GM18951 (cell line): ENCODE measurements around the gene DNAH2.
"Not testable (repeated sequence)": the region's sequence is repeated elsewhere in the genome, so short reads cannot be mapped to it uniquely, and the experiment has no call there.

ENCODE experiments used
- POLR2A ChIP-seq: IDR thresholded peaks from 4 replicates; pipeline ENCODE4 v1.6.1; 2011; ENCODE audit warnings: mild to moderate bottlenecking; ENCODE audit not compliant: insufficient read length, insufficient read depth; ENCODE audit errors: extremely low read depth
- in situ Hi-C: fragments of 300-500 bp; cut with MboI; formaldehyde crosslinking; loops from one replicate; pipeline ENCODE4 v1.12.0; 2022; ENCODE audit warnings: low sequenced_read_pairs, mixed read lengths, inconsistent platforms; ENCODE audit not compliant: unreplicated experiment

The DNAH2 gene

GRCh38 chr17:7786866-7787265 is 69.3 kb downstream of the DNAH2 start:
- no peak for TF ChIP-seq POLR2A
- in situ Hi-C loops = no loop called here

DNA sequence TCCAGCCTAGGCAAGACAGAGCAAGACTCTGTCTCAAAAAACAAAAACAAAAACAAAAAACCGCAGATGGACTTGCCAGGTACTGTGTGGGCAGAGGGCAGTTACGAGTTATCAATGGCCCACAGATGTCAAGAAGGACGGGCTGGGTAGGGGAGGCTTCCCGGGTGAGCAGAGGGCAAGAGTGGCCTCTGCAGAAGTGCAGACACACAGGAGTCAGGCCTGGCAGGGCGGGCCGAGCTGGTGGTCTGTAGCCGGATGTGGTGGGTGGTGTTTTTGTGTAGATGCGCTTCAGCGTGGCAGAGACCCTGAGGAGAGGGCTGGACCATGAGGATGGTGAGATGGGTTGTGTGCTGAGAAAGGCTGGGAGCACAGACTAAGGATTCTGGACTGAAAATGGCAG is 71.6 kb downstream of the DNAH2 start:
- TF ChIP-seq POLR2A = no peak
- in situ Hi-C loops = no loop called here

- in situ Hi-C loops = no loop called here
Measured at GRCh38 chr17:7790150-7790549, 72.6 kb downstream of the DNAH2 start.

DNA sequence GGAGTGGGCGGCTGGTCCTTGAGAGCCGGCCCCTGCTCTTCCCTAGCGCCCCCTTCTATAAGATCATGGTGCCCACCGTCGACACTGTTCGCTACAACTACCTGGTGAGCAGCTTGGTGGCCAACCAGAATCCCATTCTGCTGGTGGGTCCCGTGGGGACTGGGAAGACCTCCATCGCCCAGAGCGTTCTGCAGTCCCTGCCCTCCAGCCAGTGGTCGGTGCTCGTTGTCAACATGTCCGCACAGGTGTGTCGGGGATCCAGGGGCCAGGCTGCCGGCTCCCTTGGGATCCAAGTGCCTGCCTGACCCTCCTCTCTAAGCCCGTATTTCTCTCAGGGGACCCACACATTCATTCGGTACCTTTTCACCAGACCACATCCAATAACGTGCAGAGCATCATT is 75.1 kb downstream of the DNAH2 start:
- in situ Hi-C loops = no loop called here
- TF ChIP-seq POLR2A = no peak

More at GRCh38 chr17:7790150-7790549, 72.6 kb downstream of the DNAH2 start:
- TF ChIP-seq POLR2A = no peak

- TF ChIP-seq POLR2A = no peak
- in situ Hi-C loops = no loop called here
Measured at GRCh38 chr17:7794075-7794663, 76.6 kb downstream of the DNAH2 start.

DNA sequence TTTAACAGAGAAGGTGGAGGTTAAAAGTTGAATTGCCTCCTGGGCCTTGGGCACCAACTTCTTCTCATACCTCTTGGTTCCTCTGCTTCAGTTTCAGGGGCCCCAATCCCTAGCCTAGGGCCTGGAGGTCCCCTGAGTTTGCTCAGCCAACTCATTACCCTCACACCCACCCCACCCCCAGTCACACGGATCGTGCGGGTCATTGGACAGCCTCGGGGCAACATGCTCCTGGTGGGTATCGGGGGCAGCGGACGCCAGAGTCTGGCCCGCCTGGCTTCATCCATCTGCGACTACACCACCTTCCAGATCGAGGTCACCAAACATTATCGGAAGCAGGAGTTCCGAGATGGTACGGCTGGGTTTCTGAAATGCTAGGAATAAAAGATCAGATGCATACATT is 80.4 kb downstream of the DNAH2 start:
- TF ChIP-seq POLR2A = no peak
- in situ Hi-C loops = no loop called here

DNA sequence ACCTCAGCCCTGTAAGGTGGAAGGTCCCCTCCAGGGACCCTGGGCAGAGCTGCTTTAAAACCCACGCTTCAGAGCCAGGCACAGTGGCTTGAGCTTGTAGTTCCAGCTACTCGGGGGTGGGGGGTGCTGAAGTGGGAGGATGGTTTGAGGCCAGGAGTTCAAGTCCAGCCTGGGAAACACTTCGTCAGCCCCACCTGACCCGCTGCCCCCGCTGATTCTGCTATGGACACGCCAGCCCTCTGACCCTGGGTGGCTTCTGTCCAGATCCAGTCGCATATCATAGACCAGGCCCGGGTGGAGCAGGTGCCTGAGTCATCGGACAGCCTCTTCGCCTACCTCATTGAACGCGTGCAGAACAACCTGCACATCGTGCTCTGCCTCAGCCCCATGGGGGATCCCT is 81.3 kb downstream of the DNAH2 start:
- TF ChIP-seq POLR2A = no peak
- in situ Hi-C loops = no loop called here

- in situ Hi-C loops = no loop called here
- no peak for TF ChIP-seq POLR2A
Measured at GRCh38 chr17:7803981-7804380, 86.4 kb downstream of the DNAH2 start.

GRCh38 chr17:7806587-7806986 is 89.0 kb downstream of the DNAH2 start:
- no peak for TF ChIP-seq POLR2A
- in situ Hi-C loops = no loop called here

- in situ Hi-C loops = no loop called here
- TF ChIP-seq POLR2A = no peak
Measured at GRCh38 chr17:7807206-7807605, 89.7 kb downstream of the DNAH2 start.

DNA sequence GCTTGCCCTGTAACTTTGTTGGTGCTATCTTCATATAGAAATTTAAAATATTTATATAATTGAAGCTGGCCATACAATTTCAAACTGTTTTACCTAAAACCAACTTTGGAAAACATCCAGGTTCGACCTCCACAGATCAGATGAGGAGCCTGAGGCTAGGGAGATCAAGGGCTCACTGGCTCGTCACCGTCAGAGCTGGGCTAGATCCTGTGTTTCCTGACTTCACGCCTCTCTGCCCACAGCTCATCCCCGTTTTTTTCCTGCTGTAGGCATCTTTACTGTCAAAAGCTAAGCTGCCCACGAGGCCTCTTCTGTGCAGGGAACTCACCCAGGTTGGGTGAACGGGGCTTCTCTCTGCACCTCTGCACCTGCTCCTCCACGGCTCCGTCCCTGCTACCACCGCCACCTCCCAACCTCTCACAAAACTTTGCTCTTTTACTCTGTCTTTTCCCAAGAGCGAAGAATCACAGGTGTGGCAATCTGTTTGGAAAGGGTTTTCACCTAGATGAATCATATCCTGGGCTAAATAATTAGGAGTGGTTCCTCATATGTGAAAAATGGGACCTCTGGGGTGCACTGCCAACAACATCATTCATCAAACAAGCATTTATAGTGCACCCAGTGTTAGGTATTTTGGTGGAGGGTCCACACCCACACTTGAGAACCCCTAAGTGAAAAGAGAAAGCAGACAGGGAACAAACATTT is 91.7 kb downstream of the DNAH2 start:
- in situ Hi-C loops = no loop called here

GRCh38 chr17:7809791-7810343 is 92.3 kb downstream of the DNAH2 start:
- in situ Hi-C loops = not testable (repeated sequence)

More for the DNA sequence above, 91.7 kb downstream of the DNAH2 start:
- no peak for TF ChIP-seq POLR2A

GRCh38 chr17:7811251-7811650 is 93.7 kb downstream of the DNAH2 start:
- no peak for TF ChIP-seq POLR2A
- in situ Hi-C loops = no loop called here

- in situ Hi-C loops = loop anchor here (5.0 kb wide), 1 partner anchor 242 kb away; no protein-coding TSS in a partner anchor
Measured at GRCh38 chr17:7814969-7815368, 97.4 kb downstream of the DNAH2 start.

More at GRCh38 chr17:7814969-7815368, 97.4 kb downstream of the DNAH2 start:
- TF ChIP-seq POLR2A = no peak
